Activated CD4-positive, alpha-beta T cell treated with anti-CD3 and anti-CD28 coated beads, Interleukin-2, amount 10 ng/mL, durations not matched to agents 24 days and 14 days (primary cell): ENCODE data around the gene ARMC9. TPM values are rescaled to one million over a fixed set of nuclear protein-coding genes. Genes with fewer than 3 reads are reported as not detected.
A peak's percentile ranks its signal among the peaks of the same experiment; 100 is the strongest.

Experiments
- DNase-seq: peaks from one replicate; pipeline ENCODE4 v3.0.0; 2022
- H3K27ac Mint-ChIP-seq: one replicate; pipeline ENCODE4 v1.8.0; 2022; ENCODE audit warnings: mild to moderate bottlenecking, mixed read lengths
- H3K27me3 Mint-ChIP-seq: one replicate; pipeline ENCODE4 v1.8.0; 2022; ENCODE audit warnings: mixed read lengths
- H3K36me3 Mint-ChIP-seq: one replicate; pipeline ENCODE4 v1.8.0; 2022; ENCODE audit warnings: low read depth, mild to moderate bottlenecking, mixed read lengths
- H3K4me1 Mint-ChIP-seq: one replicate; pipeline ENCODE4 v1.8.0; 2021; ENCODE audit warnings: mixed read lengths
- H3K4me3 Mint-ChIP-seq: one replicate; pipeline ENCODE4 v1.8.0; 2022; ENCODE audit warnings: mild to moderate bottlenecking, moderate library complexity, mixed read lengths
- H3K9me3 Mint-ChIP-seq: one replicate; pipeline ENCODE4 v1.8.0; 2021; ENCODE audit warnings: mixed read lengths
- intact Hi-C: fragments of 100-400 bp; cut with micrococcal nuclease; formaldehyde crosslinking; loops from one replicate; pipeline ENCODE4 v1.15.1; 2023
- total RNA-seq: library from RNA; stranded (reverse); gene quantifications from 2 replicates; pipeline ENCODE4 v1.2.3, GENCODE V29; 2022

Gene ARMC9, protein sequence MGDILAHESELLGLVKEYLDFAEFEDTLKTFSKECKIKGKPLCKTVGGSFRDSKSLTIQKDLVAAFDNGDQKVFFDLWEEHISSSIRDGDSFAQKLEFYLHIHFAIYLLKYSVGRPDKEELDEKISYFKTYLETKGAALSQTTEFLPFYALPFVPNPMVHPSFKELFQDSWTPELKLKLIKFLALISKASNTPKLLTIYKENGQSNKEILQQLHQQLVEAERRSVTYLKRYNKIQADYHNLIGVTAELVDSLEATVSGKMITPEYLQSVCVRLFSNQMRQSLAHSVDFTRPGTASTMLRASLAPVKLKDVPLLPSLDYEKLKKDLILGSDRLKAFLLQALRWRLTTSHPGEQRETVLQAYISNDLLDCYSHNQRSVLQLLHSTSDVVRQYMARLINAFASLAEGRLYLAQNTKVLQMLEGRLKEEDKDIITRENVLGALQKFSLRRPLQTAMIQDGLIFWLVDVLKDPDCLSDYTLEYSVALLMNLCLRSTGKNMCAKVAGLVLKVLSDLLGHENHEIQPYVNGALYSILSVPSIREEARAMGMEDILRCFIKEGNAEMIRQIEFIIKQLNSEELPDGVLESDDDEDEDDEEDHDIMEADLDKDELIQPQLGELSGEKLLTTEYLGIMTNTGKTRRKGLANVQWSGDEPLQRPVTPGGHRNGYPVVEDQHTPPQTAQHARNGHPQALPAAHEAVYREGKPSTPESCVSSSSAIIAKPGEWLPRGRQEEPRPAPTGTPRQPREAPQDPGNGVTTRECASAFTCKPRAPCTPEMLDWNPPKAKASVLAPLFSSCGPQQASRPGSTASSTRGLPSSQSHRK
- 5.9 and 6.4 TPM in 2 replicates for total RNA-seq

GRCh38 chr2:231198291-231199173 is at the start of gene ARMC9:
TSS of gene ARMC9 (plus strand) at chr2:231198631. CDS start at chr2:231206239, 7,608 bp downstream.
- Mint-ChIP-seq H3K27ac (peak within 1 kb of the TSS; percentile 57), H3K36me3 (no peaks in the 10 kb centered on the region)
- intact Hi-C loops, result no loop called here

GRCh38 chr2:231152800-231153557 is 45.5 kb upstream of the ARMC9 start:
- Mint-ChIP-seq H3K27ac (no peak overlapping the region), H3K36me3 (peaks cover 43% of the 10 kb centered on the region)

More at GRCh38 chr2:231198291-231199173, at the start of gene ARMC9:
- peak; percentile 95 for DNase-seq
- peaks cover 26% of the 10 kb centered on the region for H3K27me3 Mint-ChIP-seq
- no peaks in the 10 kb centered on the region for H3K9me3 Mint-ChIP-seq
- H3K4me1 Mint-ChIP-seq, result peaks cover 13% of the 10 kb centered on the region
- H3K4me3 Mint-ChIP-seq, result peak within 1 kb of the TSS; percentile 93

GRCh38 chr2:231159306-231159705 is 39.1 kb upstream of the ARMC9 start:
- no peak overlapping the region for H3K27ac Mint-ChIP-seq
- intact Hi-C loops, result no loop called here
- H3K36me3 Mint-ChIP-seq, result peaks cover 34% of the 10 kb centered on the region
- no peaks in the 10 kb centered on the region for H3K27me3 Mint-ChIP-seq
- H3K4me3 Mint-ChIP-seq, result no peak overlapping the region
- no peak for DNase-seq
- H3K9me3 Mint-ChIP-seq, result no peaks in the 10 kb centered on the region
- peaks cover 17% of the 10 kb centered on the region for H3K4me1 Mint-ChIP-seq

More at GRCh38 chr2:231152800-231153557, 45.5 kb upstream of the ARMC9 start:
- Mint-ChIP-seq H3K4me1 (no peaks in the 10 kb centered on the region), H3K4me3 (no peak overlapping the region), H3K9me3 (no peaks in the 10 kb centered on the region), H3K27me3 (no peaks in the 10 kb centered on the region)
- DNase-seq, result no peak
- intact Hi-C loops, result no loop called here

DNA sequence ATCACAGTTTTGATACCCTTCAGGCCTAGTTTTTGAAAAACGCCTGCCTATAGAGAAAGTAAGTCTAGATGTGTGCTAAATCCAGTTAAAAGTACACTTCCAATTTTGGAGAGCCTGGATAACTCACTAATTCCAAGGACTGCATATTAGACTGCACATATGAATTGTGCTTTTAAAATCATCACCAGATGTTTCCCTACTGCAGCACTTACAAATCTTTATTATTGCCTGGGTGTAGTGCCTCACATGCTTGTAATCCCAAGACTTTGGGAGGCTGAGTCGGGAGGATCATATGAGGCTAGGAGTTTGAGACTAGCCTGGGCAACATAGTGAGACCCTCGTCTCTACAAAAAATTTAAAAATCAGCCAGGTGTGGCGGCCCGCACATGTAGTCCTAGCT is 37.7 kb upstream of the ARMC9 start:
- no peaks in the 10 kb centered on the region for H3K9me3 Mint-ChIP-seq
- peaks cover 39% of the 10 kb centered on the region for H3K36me3 Mint-ChIP-seq

DNA sequence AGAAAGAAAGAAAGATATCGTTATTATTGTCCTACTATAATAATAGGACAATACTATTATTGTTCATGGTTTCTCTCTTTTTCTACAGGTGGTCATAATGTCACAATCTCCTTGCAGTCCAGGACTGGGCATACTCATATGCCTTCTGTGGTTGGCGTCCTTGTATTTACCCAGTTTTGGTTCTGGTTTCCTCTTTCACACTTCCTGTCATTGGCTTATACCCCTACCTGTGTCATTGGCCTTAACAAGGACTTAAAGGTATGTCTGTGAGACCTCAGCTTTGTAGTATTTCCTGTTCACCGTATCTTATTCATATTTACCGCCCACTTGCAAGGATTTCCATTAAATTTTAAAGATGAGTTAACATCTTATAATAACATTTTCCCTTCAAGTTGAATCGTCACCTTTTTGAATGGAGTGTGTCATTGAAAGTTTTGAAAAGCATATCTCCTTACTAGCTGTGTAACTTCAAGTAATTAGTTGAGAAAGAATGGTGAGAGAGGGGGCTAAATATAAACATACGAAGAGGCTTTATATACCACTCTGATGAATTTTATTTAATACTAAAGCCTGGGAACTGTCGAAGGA is 37.1 kb upstream of the ARMC9 start:
- Mint-ChIP-seq H3K4me1 (peaks cover 17% of the 10 kb centered on the region), H3K27me3 (no peaks in the 10 kb centered on the region), H3K27ac (peak overlapping the region; percentile 85), H3K9me3 (no peaks in the 10 kb centered on the region), H3K4me3 (peak overlapping the region; percentile 32), H3K36me3 (peaks cover 43% of the 10 kb centered on the region)
- intact Hi-C loops, result loop anchor here (5.0 kb wide), 1 partner anchor 59 kb away; no protein-coding TSS in a partner anchor
- DNase-seq, result peak; percentile 55

More for the DNA sequence above, 37.7 kb upstream of the ARMC9 start:
- intact Hi-C loops, result loop anchor here (5.0 kb wide), 1 partner anchor 58 kb away; no protein-coding TSS in a partner anchor
- Mint-ChIP-seq H3K27ac (no peak overlapping the region), H3K4me3 (no peak overlapping the region), H3K4me1 (peaks cover 17% of the 10 kb centered on the region), H3K27me3 (no peaks in the 10 kb centered on the region)
- DNase-seq, result peak; percentile 47

GRCh38 chr2:231161877-231162329 is 36.5 kb upstream of the ARMC9 start:
- H3K27me3 Mint-ChIP-seq, result no peaks in the 10 kb centered on the region
- H3K9me3 Mint-ChIP-seq, result no peaks in the 10 kb centered on the region
- H3K36me3 Mint-ChIP-seq, result peaks cover 47% of the 10 kb centered on the region
- peak; percentile 24 for DNase-seq
- peak overlapping the region; percentile 32 for H3K4me3 Mint-ChIP-seq
- intact Hi-C loops, result loop anchor here (5.0 kb wide), 1 partner anchor 60 kb away; no protein-coding TSS in a partner anchor
- H3K4me1 Mint-ChIP-seq, result peaks cover 18% of the 10 kb centered on the region
- peak overlapping the region; percentile 85 for H3K27ac Mint-ChIP-seq

GRCh38 chr2:231163011-231163410 is 35.4 kb upstream of the ARMC9 start:
- no peak overlapping the region for H3K4me3 Mint-ChIP-seq

DNA sequence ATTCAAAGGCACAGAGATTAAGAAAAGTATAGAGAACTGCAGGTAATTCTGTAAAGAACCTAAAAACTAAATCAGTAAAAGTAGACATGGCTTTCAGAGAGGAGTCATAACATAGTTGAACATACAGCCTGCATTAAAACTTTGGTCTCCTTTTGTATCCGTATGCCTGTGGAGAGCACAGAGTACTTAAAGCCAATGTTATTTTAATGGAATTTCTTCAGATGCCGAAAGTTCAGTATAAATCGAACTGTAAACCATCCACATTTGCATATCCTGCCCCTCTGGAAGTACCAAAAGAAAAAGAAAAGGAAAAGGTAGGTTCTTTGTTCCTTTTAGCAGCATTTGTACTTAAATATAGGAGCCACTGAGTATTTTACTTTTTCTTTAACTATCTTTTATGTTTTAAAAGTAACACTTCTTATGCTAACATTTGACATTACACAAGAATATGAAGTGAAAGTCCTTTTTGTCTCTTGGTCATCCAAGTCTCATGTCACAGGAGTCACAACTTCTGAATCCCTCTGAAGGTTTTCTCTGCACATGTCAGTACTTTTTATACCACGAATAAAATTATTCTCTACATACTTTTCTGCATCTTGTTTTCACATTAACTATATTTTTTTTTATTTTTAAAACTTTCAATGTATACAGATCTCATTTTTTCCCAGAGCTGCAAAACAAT is 34.9 kb upstream of the ARMC9 start:
- H3K9me3 Mint-ChIP-seq, result no peaks in the 10 kb centered on the region
- no peak overlapping the region for H3K4me3 Mint-ChIP-seq
- peak; percentile 49 for DNase-seq
- peaks cover 56% of the 10 kb centered on the region for H3K36me3 Mint-ChIP-seq
- no peaks in the 10 kb centered on the region for H3K27me3 Mint-ChIP-seq
- intact Hi-C loops, result loop anchor here (5.0 kb wide), 1 partner anchor 61 kb away; no protein-coding TSS in a partner anchor
- peaks cover 34% of the 10 kb centered on the region for H3K4me1 Mint-ChIP-seq
- no peak overlapping the region for H3K27ac Mint-ChIP-seq

More at GRCh38 chr2:231163011-231163410, 35.4 kb upstream of the ARMC9 start:
- DNase-seq, result no peak
- intact Hi-C loops, result loop anchor here (5.0 kb wide), 1 partner anchor 61 kb away; no protein-coding TSS in a partner anchor
- Mint-ChIP-seq H3K27ac (no peak overlapping the region), H3K4me1 (peaks cover 29% of the 10 kb centered on the region), H3K9me3 (no peaks in the 10 kb centered on the region), H3K36me3 (peaks cover 56% of the 10 kb centered on the region), H3K27me3 (no peaks in the 10 kb centered on the region)

- intact Hi-C loops, result loop anchor here (1.0 kb wide), 1 partner anchor 43 kb away; the partner anchor contains the start of gene HTR2B
- no peak overlapping the region for H3K4me3 Mint-ChIP-seq
- peaks cover 25% of the 10 kb centered on the region for H3K4me1 Mint-ChIP-seq
- H3K36me3 Mint-ChIP-seq, result peaks cover 70% of the 10 kb centered on the region
- peak overlapping the region; percentile 68 for H3K27ac Mint-ChIP-seq
- no peaks in the 10 kb centered on the region for H3K27me3 Mint-ChIP-seq
- no peaks in the 10 kb centered on the region for H3K9me3 Mint-ChIP-seq
- DNase-seq, result peak; percentile 29
Measured at GRCh38 chr2:231167745-231168459, 30.5 kb upstream of the ARMC9 start.

GRCh38 chr2:231168460-231169139 is 29.8 kb upstream of the ARMC9 start:
- Mint-ChIP-seq H3K9me3 (no peaks in the 10 kb centered on the region), H3K27me3 (no peaks in the 10 kb centered on the region), H3K4me1 (peaks cover 22% of the 10 kb centered on the region), H3K36me3 (peaks cover 70% of the 10 kb centered on the region), H3K4me3 (no peak overlapping the region), H3K27ac (peak overlapping the region; percentile 68)
- peak; percentile 37 for DNase-seq
- intact Hi-C loops, result loop anchor here (1.0 kb wide), 1 partner anchor 43 kb away; the partner anchor contains the start of gene HTR2B

DNA sequence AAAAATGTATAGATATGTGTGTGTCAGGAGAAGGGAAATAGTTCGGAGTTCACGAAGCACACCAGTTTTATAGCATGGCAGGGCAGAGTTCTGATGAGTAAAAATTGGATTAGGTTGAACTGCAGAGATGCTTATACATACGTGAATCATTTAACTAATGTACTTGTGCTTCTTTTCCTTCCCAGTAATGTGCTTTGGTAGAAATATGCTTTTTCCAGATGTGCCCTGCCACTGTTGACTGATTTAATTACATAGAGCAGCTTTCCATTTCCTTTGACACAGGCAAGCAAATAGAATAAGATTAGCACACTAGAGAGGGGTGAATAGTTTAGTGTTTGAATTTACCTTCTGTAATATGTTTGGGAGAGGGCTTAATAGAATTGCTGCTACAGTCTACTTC is 28.9 kb upstream of the ARMC9 start:
- H3K27me3 Mint-ChIP-seq, result no peaks in the 10 kb centered on the region
- no peak overlapping the region for H3K4me3 Mint-ChIP-seq
- H3K27ac Mint-ChIP-seq, result no peak overlapping the region
- H3K9me3 Mint-ChIP-seq, result no peaks in the 10 kb centered on the region
- peaks cover 71% of the 10 kb centered on the region for H3K36me3 Mint-ChIP-seq
- intact Hi-C loops, result no loop called here
- peaks cover 22% of the 10 kb centered on the region for H3K4me1 Mint-ChIP-seq
- DNase-seq, result peak; percentile 44
